Activated gamma-delta T cell treated with anti-CD3 and anti-CD28 coated beads, Interleukin-2, amount 50 U/mL, for 16 hours (primary cell): ENCODE measurements around the gene RHAG.
"Not testable (repeated sequence)": the region's sequence is repeated elsewhere in the genome, so short reads cannot be mapped to it uniquely, and the experiment has no call there.

Source experiments
- DNase-seq: peaks from one replicate; pipeline ENCODE4 v3.0.0-alpha.2; 2020; ENCODE audit warnings: low read depth

The RHAG gene

GRCh38 chr6:49635978-49636712, 494 bp downstream of the RHAG start:
- DNase-seq = no peak

- DNase-seq = no peak
These were observed 1.2 kb downstream of the RHAG start for GRCh38 chr6:49635480-49635879.

GRCh38 chr6:49634836-49635218, 1.8 kb downstream of the RHAG start:
- DNase-seq = no peak

GRCh38 chr6:49634092-49634835, 2.4 kb downstream of the RHAG start:
- no peak for DNase-seq

- no peak for DNase-seq
These were observed 3.1 kb downstream of the RHAG start for GRCh38 chr6:49633541-49633940.

GRCh38 chr6:49632727-49633126, 3.9 kb downstream of the RHAG start:
- DNase-seq = no peak

- DNase-seq = not testable (repeated sequence)
These were observed 7.1 kb downstream of the RHAG start for GRCh38 chr6:49629485-49630088.

GRCh38 chr6:49626811-49627210, 9.8 kb downstream of the RHAG start:
- no peak for DNase-seq

- no peak for DNase-seq
These were observed 18.4 kb downstream of the RHAG start for GRCh38 chr6:49618257-49618656.

- DNase-seq = not testable (repeated sequence)
These were observed 22.5 kb downstream of the RHAG start for GRCh38 chr6:49614144-49614543.

- DNase-seq = no peak
These were observed 27.4 kb downstream of the RHAG start for GRCh38 chr6:49609285-49609684.

GRCh38 chr6:49608275-49608674, 28.4 kb downstream of the RHAG start:
- not testable (repeated sequence) for DNase-seq

- DNase-seq = no peak
These were observed 29.2 kb downstream of the RHAG start for GRCh38 chr6:49607391-49607982.

- DNase-seq = no peak
These were observed 29.8 kb downstream of the RHAG start for GRCh38 chr6:49606721-49607390.

GRCh38 chr6:49604080-49604479, 32.6 kb downstream of the RHAG start:
- DNase-seq = not testable (repeated sequence)

- DNase-seq = not testable (repeated sequence)
These were observed 49.4 kb downstream of the RHAG start for GRCh38 chr6:49587262-49587661.

GRCh38 chr6:49582529-49582928, 54.1 kb downstream of the RHAG start:
- no peak for DNase-seq

GRCh38 chr6:49579649-49580048, 57.0 kb downstream of the RHAG start:
- DNase-seq = no peak

- DNase-seq = no peak
These were observed 60.0 kb downstream of the RHAG start for GRCh38 chr6:49576618-49577017.

- no peak for DNase-seq
These were observed 66.1 kb downstream of the RHAG start for GRCh38 chr6:49570474-49571079.

- DNase-seq = no peak
These were observed 70.8 kb downstream of the RHAG start for GRCh38 chr6:49565855-49566254.

GRCh38 chr6:49565261-49565660, 71.4 kb downstream of the RHAG start:
- DNase-seq = no peak
